NOMO-1 treated with DMSO at 0.1 percent for 48 hours (cell line): ENCODE measurements around the gene AGMO.

Experiments used
- DNase-seq: peaks from one replicate; lab custom pipeline; 2025; ENCODE audit not compliant: unreplicated experiment; lab: John Stamatoyannopoulos, UW

AGMO gene

DNA sequence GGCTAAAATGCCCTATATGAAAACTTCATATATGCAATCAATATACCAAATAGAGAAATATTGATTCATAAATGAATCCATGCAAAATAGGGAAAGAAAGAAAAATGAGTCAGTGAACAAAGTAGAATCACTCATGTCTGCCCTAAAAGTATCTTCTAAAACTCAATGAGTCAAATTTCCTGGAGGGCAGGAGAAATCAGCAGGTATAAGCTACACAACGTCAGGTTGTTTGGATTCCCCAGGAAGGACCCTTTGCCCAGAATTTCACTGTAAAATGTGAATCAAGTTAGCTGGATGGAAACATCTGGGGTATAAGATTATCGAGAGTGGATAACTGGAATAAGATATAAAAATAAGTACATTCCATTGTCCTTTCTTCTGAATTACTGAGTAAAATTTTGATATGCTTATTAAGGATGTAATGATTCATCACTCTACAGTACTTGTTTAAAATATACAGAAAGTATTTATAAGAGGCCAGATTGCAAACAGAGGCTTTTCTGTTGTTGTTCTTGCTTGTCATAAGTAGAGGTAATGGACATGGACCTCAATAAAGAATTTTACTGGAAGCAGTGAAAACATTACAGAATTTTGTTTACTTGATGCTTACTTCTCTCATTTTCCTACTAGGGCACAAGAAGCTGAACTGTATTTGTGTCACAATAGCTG lies 99.0 kb downstream of the AGMO start:
- no peak for DNase-seq

DNA sequence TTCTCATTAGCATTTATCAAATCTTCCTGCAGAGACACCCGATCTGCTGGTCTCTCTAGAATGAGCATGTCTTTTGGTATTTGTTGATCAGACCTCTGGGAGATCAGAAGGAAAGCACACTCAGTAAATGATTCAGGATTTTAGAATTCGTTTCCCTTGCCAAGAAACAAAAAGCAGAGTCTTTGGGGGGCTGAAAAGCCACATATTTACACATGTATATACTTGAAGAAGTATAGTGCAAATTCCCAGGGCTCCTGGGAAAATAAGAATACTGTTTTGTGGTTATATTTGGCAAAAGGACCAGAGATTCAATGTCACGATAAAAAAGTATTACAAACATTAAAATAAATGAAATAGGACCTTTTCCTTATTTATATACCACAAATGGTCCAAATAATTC lies 100.2 kb downstream of the AGMO start:
- no peak for DNase-seq

DNA sequence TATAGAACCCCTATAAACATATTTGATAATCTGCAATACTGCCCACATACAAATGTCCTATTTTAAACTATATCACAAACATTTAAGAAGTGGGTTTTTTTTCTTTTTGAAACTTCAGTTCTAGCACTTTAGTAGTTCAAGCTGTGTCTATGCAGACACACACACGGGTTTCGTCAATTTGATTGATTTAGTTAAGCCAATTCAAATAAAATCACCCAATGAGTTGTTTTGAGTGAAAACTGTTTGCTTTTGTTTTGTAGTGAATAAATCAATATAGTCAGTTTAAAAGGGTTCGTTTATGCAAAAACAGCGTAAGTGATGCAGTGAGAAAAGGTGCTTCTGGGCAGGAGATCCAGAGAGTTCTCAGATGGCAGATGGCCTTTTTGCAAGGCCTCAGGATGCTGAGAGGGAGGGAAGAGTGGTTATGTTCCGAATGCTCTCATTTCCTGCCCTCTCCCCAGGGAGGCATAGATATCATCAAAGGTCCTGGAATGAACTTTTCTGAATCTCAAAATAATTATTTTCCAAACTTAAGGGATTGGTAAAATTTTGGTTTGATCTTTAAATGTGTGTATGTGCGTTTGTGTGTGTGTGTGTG lies 102.7 kb downstream of the AGMO start:
- DNase-seq: no peak

DNA sequence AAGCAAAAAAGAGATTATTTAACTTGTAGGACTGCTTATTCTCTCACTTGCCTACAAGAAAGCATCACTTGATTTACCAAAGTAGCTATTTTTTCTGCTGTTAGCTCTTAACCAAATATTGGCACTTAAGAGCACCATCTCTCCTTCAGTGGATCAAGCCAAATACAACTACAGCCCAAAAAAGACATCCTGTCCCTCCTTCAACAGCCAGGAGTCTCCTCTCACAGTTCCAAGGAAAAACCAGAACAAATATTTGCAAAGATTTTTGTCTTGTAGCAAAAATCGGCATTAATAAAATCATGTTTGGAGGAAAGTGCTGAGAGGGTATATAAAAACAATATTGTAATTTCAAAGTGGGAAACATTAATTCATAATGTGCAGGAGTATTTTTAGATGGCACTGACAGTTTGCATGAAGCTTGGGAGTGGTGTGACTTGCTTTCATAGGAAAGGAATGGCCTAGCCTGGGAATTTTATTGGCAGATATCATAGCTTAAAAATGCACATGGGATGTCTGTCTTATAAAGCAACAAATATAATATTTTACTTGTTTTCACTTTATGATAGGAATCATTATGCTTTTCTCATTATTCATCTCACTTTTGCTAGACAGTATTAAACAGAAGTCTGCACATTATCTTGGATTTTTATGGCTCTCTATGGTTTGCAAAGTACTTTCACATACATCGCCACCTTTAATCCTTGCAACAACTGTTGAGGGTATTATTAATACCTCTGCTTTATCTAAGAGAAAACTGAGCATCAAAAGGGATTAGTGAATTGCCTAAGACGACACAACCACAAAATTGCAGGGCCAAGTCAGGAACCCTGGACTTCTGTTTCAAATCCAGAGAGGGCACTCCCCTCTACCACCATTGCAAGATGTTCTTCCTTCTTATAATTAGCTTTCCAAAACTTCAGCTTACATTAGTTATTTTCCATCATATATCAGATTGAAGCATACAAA lies 103.5 kb downstream of the AGMO start:
- DNase-seq: no peak

DNA sequence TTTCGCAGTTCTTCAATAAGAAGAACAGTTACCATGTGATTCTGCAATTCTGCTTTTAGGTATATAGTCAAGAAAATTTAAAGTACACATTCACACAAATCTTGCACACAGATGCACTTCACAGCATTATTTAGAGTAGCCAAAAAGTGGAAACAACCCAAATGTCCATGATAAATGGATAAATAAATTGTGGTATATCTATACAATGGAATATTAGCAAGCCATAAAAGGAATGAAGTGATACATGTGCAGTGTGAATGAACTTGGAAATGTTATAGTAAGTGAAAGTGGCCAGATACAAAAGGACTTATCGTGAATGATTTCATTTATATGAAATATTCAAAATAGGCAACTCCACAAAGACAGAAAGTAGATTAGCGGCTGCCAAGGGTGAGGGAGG lies 109.1 kb downstream of the AGMO start:
- DNase-seq: no peak

DNA sequence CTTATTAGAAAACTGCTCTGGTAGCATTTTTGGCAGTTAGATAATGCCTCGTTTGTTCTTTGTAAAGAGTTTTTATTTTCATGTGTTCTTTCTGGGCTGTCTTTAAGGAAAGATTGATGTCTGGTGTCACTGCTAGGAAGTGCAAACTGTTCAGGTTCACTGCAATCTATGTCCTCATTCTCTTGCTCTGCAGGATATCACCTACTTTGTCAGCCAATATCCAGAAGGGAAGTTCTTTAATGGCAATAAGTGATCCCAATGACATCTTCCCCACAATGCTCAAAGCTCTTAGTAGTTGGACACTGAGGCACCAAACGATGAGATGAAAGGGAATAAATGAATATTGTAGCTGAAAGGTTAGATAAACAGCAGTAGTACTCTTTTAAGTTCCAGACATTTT lies 115.1 kb downstream of the AGMO start:
- DNase-seq: no peak

DNA sequence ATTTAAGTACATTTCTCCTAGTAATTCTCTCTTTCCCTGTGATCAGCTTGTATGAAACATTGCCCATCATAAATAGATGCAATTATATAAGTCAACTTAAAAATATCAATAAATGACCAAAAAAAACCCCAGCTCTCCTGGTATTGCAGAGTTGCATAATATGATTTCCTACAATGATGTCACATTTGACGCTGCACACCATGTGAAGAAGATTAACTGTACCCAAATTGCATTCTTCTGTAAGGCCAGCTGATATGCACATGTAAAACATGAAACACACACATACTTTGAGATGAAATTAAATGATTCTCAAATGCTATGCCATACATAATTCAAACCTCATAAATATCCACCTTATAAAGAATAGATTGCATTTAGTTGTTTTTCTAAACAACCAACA lies 115.5 kb downstream of the AGMO start:
- DNase-seq: no peak

DNA sequence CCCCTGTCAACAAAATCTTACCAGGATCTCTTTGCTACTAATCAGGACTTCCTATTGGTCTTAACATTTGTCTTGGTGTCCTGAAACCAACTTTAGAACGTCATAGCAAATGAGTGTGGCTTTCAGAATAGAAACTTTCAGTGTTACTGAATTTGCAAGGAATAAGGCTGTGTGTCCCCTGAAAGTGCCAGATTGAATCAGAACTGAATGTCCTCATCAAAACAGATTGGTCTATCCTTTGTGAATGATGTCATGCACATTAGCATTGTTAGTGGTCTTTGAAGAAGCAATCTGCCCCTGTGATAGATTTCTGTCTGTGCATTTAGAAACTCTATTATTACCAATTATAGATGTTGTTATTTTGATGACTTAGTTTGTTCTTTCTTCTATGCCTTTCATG lies 119.9 kb downstream of the AGMO start:
- no peak for DNase-seq

DNA sequence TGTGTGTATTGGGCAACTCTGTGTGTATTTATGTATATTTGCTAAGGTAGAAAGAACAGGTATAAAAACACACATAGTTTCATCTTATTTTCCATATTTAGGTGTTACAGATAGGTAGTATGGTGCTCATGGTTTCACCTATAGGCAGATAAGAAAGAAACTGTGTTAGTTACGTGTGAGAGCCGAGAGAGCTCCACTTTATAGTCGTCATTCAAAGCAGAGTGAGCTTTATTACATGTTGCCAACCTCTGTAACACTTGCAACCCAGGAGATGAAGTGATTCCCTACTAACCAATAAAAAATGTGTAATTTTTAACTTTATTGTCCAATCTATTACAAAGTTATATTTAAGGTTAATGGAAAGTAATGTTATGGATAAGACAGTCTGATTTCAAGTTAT lies 121.3 kb downstream of the AGMO start:
- no peak for DNase-seq

DNA sequence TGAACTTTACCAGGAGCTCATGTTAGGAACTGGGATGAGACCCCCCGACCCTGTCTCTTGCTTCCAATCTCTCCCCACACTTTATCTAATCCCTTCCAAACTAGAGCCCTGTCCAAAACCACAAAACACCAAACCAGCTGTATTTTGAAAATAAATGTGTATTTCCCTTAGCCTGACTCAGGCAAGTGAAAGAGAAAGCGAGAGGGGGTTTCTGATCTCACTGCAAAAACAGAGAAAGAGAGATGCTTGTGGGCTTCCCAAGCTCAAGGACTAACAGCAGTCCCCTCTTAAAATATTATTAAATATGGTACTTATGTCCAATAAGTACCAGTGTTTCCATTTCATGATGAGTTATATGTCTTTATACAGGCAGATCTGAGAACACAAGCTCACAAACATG lies 122.0 kb downstream of the AGMO start:
- DNase-seq: no peak

DNA sequence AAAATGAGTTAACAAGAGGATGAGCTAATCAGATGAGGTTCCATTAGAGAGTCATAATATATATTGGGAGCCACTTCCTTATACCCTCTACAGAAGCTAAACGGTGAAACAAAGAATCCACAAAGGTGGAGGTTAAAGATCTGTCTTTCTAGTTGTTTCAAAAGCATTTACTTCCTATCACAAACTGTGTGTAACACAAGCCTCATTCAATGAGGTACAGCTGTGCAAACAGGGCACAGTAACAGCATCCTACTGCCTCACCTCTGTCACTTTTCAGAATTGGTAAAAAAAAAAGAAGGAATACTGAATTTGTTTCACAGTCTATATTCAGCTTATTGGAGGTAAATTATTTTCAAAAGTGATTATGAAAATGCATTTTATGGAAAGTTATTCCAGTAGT lies 128.7 kb downstream of the AGMO start:
- DNase-seq: no peak

DNA sequence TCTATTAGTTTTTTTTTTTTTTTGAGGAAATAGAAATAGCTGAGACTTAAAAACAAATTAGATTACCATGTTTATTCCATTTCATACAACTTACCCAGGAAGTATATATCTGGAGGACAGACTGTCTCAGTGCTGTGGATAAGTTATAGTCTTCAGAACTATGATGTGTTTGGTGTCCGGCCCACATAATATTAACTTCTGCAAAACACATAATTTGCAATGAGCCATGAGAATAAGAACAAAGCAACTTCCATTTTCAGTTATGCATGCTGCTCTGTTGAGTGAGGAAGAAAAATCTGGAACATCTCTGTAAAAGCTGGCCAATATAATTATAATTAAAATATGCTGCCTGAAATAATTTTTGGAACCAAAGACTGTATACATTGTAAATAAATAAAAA lies 130.9 kb downstream of the AGMO start:
- DNase-seq: no peak

DNA sequence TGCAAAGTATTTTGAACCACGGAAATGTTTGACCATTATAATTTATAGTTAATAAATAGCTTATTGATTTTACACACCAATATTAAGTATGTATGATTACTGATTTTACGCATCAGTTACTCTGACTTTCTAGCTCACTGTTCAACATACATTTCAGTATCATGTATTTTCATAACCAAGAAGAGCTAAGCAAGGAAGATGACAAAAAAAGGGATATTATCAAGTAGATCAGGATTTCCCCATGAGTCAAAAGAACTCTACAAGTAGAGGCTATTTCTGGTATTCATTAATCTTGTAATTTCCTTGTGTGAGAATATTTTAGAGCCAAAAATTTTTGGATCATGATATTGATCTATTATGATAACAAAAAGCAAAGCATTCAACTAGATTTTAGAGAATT lies 131.6 kb downstream of the AGMO start:
- no peak for DNase-seq

DNA sequence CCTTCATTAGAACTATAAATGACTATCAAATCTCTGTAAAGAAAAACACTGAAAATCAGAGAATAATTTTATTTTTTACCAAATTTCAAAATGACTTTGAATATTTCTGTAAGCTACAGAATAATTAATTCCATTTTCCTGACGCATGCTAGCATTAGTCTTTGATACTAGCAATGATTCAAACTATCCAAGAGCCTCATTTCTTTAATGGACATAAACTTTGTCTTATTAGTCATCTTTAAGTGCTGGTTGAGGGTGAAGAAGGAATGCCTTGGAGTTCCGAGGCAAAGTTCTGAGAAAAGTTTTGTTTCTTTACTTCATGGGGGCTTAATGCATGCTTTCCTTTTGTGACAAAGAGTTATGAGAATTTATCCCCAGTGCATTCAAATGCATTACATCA lies 137.3 kb downstream of the AGMO start:
- no peak for DNase-seq

DNA sequence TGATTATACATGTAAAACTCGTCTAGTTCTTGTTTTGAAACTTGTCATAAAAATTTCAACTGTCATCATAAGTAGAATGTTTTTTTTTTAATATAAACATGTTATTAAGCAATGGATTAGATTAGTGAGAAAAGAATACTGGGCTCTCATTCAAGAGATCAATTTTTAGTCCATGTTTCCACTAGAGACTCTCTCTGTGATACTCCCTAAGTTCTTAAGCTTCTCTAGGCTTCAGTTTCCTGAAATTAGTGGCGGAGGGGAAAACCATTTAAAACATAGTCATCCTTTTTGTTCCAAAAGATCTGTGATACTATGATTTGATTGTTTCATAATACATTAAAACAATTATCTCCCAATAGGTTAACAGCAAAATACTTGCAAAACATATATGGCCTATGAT lies 142.2 kb downstream of the AGMO start:
- DNase-seq: no peak

DNA sequence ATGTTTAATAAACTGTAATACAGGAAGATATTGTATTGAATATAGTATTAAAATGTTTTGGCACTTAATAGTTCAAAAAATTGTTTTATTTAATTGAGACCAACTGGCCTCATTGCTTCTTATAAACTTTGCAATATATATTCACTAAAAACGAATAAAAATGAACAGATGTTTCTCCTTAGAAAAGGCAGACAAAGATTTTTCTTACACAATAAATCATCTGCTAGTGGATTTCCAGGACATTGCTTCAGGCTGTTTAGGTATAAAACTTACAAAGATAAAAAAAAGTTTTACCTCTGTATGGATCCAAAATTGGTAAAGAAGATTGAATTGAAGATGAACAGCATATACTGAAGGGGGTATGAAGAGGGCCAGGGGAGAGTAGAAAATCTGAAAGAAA lies 143.6 kb downstream of the AGMO start:
- DNase-seq: no peak

DNA sequence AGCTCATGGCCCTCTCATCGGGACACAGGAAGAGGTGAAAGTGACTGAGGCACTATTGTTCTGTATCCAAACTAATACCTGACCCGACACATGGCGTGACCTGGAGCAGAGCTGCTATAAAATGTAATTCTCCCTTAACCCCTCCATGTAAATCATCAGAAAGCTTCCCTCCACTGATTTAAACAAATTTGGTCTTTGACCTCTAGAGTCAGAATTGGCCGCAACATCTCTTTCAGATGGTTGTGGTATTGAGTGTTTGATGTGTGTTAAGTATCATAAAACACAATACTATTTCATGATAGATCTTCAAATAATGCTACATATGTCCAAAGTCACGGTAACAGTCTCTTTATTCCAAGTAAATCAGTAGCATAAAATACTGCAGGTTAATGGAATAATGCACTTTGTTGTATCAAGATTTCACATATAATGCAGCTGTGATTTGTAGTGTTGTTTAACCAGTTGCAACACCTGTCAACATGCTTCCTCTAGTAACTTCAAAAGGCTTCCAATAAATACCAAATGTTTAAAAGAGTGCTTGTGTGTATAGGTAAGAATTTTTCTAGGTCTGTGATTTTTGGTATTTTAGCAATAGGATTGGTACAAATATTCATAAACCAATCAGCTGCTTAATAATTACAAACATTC lies 144.3 kb downstream of the AGMO start:
- DNase-seq: no peak

DNA sequence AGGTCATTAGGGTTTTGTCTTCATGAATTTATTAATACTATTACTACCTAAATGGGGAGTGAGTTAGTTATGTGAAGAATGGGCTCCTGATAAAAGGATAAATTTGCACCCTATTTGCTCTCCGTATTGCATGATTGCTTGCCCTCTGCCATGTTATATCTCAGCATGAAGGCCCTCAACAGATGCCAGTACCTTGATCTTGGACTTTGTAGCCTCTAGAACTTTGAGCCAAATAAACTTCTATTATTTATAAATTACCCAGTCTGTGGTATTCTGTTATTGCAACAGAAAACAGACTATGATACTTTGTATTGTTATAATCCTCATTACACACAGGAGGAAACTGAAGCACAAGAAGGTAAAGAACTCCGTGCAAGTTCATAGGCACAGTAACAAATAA lies 150.8 kb downstream of the AGMO start:
- no peak for DNase-seq

DNA sequence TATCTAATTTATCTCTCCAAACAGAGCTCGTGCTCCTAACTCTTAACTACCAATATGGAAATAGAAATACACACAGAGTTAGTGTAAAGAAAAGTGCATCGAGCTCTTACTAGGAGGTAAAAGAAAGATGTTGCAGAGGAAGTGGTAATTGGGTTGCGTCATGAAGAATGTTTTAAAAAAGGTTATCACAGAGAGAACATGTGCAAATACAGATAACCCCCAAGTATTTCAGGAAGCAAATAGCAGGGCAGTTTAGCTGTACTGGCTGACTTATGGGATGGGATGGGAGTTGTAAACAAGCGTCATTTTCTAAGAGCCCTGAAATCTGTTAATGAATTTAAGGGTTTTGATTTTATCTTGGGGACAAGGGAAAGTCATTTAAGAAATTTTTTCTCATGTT lies 153.9 kb downstream of the AGMO start:
- peak; percentile 76 for DNase-seq

DNA sequence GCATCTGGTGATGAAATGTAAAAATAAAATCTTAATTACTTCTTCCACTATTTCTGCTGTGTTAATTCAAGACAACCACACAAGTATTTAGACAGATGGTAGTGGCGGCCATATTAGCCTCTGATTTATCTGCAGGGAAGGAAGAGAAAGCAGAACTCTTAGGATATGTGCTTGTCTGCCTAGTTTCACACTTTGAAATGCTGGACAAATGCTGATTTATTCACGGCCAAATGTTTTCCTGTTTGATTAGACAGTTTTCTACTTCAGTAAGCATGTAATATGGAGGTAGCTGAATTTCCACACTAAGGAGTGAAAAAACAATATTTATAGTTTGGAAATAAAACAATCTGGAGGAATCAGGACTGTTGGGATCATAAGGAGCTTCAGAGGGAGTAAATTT lies 158.1 kb downstream of the AGMO start:
- DNase-seq: peak; percentile 67

DNA sequence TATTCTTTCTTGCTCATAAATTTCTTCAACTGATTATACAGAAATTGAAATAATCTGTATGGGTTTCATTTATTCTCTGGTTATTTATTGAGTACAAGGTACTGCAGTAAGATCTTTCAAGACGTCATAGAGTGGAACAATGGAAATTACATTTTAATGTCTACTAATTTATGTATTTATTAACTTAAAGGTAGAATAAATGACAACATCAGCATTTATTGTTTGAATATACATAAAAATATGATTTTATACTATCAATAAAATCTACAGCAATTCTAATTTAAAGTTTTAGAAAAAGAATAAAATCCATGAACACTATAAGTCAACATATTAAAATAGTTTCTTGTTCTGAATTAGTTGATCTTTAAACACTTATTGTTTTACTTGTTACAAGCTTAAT lies 158.5 kb downstream of the AGMO start:
- no peak for DNase-seq
